GM12872 (cell line): ENCODE results near the gene ZNF891.

Source experiments
- TF ChIP-seq, protein P1 (sequence below): IDR thresholded peaks from 3 replicates; pipeline ENCODE4 v1.5.1; 2011; ENCODE audit warnings: low read depth, mild to moderate bottlenecking, low read length, moderate library complexity; ENCODE audit not compliant: insufficient read depth

Gene ZNF891

DNA sequence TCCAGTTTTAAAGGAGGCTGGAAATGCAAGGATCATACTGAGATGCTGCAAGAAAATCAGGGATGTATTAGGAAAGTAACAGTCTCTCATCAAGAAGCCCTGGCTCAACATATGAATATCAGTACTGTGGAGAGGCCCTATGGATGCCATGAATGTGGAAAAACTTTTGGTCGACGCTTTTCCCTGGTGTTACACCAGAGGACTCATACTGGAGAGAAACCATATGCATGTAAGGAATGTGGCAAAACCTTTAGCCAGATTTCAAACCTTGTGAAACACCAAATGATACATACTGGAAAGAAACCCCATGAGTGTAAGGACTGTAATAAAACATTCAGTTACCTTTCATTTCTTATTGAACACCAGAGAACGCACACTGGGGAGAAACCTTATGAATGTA is 24.5 kb downstream of the ZNF891 start:
- TF ChIP-seq, protein P1, sequence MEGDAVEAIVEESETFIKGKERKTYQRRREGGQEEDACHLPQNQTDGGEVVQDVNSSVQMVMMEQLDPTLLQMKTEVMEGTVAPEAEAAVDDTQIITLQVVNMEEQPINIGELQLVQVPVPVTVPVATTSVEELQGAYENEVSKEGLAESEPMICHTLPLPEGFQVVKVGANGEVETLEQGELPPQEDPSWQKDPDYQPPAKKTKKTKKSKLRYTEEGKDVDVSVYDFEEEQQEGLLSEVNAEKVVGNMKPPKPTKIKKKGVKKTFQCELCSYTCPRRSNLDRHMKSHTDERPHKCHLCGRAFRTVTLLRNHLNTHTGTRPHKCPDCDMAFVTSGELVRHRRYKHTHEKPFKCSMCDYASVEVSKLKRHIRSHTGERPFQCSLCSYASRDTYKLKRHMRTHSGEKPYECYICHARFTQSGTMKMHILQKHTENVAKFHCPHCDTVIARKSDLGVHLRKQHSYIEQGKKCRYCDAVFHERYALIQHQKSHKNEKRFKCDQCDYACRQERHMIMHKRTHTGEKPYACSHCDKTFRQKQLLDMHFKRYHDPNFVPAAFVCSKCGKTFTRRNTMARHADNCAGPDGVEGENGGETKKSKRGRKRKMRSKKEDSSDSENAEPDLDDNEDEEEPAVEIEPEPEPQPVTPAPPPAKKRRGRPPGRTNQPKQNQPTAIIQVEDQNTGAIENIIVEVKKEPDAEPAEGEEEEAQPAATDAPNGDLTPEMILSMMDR: no peak

DNA sequence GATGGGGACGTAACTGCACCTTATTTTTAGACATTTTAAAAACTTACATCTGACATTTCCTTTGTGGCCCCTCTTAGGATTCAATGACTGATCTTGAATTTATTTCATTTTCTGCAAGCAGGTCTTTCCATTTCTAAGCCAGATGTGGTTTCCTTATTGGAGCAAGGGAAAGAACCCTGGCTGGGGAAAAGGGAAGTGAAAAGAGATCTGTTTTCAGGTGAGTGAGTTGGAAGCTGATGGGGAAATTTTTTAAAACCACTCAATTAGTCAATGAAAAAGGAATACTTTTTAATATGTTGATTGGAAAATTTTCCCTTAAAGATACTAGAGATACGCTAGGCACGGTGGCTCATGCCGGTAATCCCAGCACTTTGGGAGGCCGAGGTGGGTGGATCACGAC is 46.7 kb downstream of the ZNF891 start:
- TF ChIP-seq, protein P1: no peak

DNA sequence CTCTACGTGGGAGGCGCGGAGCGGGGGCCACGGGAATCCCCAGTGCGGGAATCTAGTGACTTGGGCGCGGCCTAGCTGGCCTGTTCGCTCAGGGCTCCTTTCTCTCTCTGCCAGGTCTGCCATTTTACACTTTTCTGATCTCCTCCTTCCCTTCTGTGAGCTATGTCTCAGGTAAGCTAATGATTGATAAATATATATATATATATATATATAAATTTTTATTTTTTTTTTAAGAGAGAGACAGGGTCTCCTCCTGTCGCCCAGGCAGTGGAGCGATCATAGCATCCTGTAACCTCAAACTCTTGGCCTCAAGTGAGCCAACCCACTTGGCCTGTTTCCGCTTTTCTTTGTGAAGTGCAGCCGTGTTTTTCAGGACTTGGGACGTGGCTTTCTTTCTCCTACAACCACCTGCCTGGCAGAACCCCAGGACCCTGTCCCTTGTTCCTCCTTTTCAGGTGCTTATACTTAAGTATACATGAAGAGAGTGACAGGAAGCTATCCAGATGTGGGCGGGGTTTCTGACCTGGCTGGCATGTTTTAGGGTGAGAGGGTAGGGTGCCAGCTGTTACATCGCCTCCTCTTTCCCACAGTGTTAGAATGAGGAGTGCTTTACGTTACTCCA is 48.8 kb downstream of the ZNF891 start:
- TF ChIP-seq, protein P1: no peak

DNA sequence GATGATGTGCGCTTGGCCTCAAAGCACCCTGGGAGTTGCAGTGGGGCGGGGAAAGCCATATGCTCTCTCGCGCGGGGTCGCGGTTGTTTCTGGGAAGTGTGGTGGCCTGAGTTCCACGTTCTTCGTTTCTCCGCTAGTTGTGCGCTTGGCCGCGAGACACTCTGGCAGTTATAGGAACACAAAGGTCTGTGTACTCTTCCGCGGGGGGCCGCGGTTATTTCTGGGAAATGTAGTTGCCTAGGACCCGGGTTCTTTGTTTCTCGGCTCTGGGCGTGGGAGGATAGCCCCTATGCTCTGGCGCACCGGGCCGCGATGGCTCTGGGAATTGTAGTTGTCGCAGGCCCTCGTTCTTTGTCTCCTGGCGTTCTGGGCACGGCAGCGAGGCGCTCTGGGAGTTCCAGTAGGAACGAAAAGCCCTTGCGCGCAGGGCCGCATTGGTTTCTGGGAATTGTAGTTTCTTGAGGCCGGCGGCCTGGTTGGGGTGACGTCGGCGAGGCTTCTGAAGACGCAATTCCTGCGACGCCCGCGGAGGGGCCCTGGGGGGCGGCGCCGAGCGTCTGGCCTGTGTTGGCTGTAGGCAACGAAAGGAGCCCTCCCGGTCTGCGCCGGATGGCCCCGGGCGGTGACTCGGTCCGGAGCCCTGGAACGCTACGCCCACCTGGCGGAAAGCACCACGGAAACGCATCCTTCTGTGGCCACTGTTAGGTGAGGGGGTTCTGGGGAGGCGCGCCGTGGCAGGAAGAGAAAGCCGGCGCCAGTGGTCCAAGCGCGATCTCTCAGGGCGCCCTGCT is 49.5 kb downstream of the ZNF891 start, which contains the start of gene ZNF140:
Gene ZNF140 (plus strand): TSS at position 556 of the 791 bp plus-strand sequence. CDS start 398 bp downstream, outside the sequence.
- TF ChIP-seq, protein P1: peak; percentile 30

DNA sequence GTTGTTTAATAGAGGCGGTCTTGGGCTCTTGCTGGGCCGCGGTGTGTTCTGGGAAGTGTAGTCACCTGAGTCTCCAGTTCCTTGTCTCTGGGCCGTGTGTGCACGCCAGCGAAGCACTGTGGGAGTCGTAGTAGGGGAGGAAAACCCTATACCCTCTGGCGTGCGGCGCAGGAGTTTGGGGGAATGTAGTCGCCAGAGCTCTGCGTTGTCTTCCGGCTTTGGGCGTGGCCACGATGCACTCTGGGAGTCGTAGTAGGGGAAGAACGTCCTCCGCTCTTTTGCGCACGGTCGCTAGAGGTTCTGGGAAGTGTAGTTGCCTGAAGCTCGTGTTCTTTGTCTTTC is 50.1 kb downstream of the ZNF891 start:
- TF ChIP-seq, protein P1: no peak

DNA sequence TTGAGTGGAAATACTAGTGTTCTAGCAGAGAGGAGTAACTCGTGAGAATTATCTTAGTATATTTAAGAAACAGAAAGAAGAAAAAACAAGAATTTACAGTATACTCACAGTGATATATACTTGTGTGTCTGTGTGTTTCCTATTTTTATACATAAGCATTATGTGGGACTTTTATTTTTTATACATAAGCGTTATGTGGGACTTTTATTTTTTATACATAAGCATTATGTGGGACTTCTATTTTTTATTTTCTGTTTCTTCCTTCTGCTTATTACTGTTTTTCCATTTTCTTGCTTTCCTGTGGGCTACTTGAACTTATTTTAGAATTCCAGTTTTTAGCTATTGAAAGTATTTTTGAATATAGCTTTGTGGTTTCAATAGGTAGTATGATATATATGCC is 56.2 kb downstream of the ZNF891 start:
- TF ChIP-seq, protein P1: no peak

DNA sequence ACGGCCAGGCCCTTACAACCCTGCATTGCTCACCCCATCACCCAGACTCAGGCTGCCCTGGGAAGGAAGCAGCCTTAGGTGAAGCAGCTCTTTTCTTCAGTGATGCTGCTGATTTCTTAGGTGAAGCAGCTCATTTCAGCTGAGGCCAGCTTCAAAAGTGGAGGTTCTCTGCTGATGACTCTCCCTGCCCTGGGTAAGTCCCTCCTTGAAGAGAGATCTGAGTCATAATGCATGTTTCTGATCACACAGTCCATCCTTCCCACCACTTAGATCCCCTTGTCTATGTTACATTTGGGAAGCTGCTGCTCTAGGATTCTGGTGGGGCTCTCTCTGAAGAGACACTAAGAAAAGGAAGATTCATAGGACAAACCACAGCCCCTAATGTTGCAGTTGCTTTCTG is 66.5 kb downstream of the ZNF891 start:
- TF ChIP-seq, protein P1: no peak
